Globus pallidus (tissue), 1 donor: ENCODE results near the gene GPR12.

Experiments
- DNase-seq: peaks from one replicate; pipeline ENCODE4 v3.0.0-alpha.2; 2015; ENCODE audit warnings: low spot score

Gene GPR12

GRCh38 chr13:26759907-26760831, at the start of gene GPR12:
GPR12 (minus strand) TSS chr13:26760786; CDS start chr13:26759827, 959 bp downstream.
- peak; percentile 13 for DNase-seq

- no peak for DNase-seq
These were observed 49.5 kb upstream of the GPR12 start for GRCh38 chr13:26810095-26810494.

- DNase-seq, result no peak
These were observed 46.3 kb upstream of the GPR12 start for GRCh38 chr13:26806891-26807290.

- DNase-seq, result no peak
These were observed 27.4 kb upstream of the GPR12 start for GRCh38 chr13:26787961-26788360.

- DNase-seq, result no peak
These were observed 26.2 kb upstream of the GPR12 start for GRCh38 chr13:26786651-26787295.

- DNase-seq, result no peak
These were observed 25.4 kb upstream of the GPR12 start for GRCh38 chr13:26785838-26786630.

GRCh38 chr13:26784704-26785639, 24.4 kb upstream of the GPR12 start:
- no peak for DNase-seq

- DNase-seq, result no peak
These were observed 19.8 kb upstream of the GPR12 start for GRCh38 chr13:26780411-26780810.

- no peak for DNase-seq
These were observed 18.7 kb upstream of the GPR12 start for GRCh38 chr13:26779321-26779720.

GRCh38 chr13:26772531-26772930, 11.9 kb upstream of the GPR12 start:
- no peak for DNase-seq

- no peak for DNase-seq
These were observed 11.2 kb upstream of the GPR12 start for GRCh38 chr13:26771796-26772195.

GRCh38 chr13:26762745-26763345, 2.3 kb upstream of the GPR12 start:
- DNase-seq, result no peak

- DNase-seq, result no peak
These were observed 421 bp upstream of the GPR12 start for GRCh38 chr13:26760832-26761582.

GRCh38 chr13:26759249-26759906, 1.2 kb downstream of the GPR12 start:
- no peak for DNase-seq

- no peak for DNase-seq
These were observed 2.0 kb downstream of the GPR12 start for GRCh38 chr13:26758496-26759157.

GRCh38 chr13:26756961-26757360, 3.6 kb downstream of the GPR12 start:
- no peak for DNase-seq

- DNase-seq, result no peak
These were observed 7.9 kb downstream of the GPR12 start for GRCh38 chr13:26752671-26753070.

GRCh38 chr13:26749905-26750304, 10.7 kb downstream of the GPR12 start:
- DNase-seq, result no peak

- DNase-seq, result no peak
These were observed 11.3 kb downstream of the GPR12 start for GRCh38 chr13:26749285-26749684.
